GM21786 (cell line): ENCODE measurements around the gene SCUBE2.

Source experiments
- ATAC-seq: cut with Tn5 transposase; IDR thresholded peaks from one replicate; pipeline ENCODE4 v1.9.1; 2021; ENCODE audit not compliant: unreplicated experiment

The SCUBE2 gene

DNA sequence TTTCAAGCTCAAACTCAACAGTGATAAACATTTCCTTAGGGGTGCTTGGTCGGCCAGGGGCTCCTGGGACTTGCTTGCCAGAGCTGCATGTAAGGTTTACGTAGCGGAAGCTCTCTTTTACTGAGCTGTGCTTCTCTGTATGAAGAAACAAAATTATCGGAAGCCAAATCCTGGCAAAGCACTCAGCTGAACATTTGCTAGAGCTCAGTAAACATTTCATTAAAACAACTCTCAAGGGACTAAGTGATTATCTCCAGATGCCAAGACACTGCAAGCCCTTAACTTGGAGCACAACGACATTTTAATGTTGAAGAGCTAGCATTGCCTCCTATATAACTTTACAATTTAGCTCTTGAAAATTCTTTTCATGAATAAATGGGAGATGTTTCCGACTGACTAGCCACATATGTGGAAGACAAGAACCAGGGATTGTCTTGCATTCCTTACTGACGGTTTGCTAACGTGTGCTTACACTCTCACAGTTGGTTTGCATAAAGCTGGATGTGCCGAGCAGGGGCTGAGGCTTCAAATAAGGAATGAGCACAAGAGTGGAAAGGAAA is 43.4 kb downstream of the SCUBE2 start:
- no peak for ATAC-seq

DNA sequence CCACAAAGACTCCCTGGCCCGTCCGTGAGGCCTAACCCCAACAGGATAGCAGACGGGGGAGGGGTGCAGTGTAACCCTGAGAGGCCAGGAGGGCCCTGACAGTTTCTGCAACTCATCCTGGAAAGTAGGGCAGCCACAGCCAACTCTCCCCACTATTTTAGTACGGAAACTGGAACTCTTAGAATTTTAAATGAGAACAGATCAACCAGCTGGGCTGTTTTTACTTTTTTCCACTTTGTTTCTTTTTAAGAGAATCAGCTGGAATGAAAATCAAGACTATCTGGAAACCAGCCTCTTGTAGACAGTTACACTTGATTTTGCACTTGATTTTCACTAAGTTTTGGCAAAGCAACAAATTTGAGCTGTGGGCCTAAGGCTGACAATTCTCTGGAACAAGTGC is 44.9 kb downstream of the SCUBE2 start:
- ATAC-seq = no peak

DNA sequence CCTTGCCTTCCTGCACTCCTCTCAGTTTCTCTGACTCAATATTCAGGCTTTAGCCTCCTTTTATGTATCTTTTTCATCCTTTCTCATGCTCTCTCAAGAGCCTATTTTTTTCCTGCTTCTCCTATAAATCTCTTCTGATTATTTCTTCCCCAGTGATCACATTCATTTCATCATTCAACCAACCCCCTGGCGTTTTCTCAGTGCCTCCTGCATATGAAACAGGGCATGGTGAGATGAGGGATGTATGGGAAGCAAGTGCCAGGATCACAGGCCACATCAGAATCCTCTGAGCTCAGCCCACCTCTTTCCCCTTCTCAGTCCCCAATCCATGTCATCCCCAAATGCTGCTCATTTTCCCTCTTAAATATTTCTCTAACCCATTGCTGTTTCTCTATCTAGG is 48.9 kb downstream of the SCUBE2 start:
- ATAC-seq = no peak

DNA sequence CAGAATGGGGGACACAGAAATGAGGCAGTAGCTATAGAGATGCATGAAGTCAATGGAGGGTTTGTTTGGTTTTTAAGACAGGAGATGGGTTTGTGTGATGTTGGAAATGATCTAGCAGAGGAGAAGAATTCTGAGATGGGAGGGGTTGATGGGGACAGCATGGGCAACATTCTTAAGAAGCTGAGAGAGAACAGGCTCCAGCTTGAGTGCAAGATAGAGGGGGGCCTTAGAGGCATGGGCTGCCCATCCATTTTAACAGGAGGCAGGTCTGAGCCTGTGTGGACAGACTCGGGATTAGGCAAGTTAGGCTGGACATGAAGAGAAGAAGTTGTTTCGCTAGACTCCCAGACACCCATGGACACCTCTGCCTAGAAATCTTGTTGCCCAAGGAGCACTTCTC is 49.7 kb downstream of the SCUBE2 start:
- no peak for ATAC-seq

DNA sequence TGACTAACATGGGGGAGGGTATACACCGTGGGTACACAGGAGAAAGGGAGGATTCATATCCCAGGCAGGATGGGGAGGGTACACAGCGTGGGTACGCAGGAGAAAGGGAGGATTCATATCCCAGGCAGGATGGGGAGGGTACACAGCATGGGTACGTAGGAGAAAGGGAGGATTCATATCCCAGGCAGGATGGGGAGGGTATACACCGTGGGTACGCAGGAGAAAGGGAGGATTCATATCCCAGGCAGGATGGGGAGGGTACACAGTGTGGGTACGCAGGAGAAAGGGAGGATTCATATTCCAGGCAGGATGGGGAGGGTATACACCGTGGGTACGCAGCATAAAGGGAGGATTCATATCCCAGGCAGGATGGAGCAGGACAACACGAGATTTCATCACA is 51.0 kb downstream of the SCUBE2 start:
- no peak for ATAC-seq

DNA sequence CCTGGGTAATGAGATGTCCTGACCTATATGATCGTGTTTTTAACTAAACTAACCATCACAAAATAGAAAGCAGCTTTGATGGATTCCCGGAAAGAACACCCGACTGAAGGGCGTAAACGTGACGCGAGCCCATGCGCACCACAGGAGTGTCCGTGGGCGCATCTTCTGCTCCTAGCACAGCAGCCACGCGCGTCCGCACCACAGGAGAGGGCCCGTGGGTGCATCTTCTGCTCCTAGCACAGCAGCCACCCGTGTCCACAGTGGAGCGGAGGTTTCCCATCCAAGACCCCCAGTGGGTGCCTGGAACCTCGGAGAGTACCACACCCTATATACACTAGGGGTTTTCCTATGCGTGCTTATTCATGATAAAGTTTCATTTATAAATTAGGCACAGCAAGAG is 51.5 kb downstream of the SCUBE2 start:
- ATAC-seq = no peak

DNA sequence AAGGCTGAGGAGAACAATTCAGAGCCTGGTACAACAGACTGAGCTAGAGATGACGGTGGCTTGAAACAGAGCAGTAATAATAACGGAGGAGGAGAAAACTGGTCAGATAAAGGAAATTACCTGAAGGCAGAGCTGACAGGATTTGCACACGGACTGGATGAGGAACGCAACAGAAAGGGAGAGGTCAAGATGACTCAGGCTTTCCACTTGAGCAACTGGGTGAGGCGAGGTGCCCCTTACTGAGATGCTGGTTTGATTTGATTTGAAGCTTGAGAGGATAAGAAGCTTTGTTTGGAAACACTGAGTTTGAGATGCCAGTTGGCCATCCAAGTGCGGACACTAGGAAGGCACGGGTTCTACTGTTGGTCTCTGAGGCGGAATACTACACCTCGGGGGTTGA is 52.2 kb downstream of the SCUBE2 start:
- no peak for ATAC-seq

DNA sequence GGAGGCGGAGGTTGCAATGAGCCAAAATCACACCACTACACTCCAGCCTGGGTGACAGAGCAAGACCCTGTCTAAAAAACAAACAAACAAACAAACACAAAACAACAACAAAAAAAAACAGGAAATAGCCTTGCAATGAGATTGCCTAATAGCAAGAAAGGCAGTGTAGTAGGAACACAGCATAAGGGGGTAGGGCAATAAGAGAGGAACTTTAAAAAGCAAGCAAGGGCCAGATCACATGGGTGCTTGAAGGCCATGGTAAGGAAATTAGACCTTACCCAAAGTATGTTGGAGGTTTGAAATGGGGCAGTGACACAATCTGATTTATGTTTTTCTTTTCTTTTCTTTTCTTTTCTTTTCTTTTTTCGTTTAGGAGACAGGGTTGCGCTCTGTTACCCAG is 52.9 kb downstream of the SCUBE2 start:
- ATAC-seq = no peak

DNA sequence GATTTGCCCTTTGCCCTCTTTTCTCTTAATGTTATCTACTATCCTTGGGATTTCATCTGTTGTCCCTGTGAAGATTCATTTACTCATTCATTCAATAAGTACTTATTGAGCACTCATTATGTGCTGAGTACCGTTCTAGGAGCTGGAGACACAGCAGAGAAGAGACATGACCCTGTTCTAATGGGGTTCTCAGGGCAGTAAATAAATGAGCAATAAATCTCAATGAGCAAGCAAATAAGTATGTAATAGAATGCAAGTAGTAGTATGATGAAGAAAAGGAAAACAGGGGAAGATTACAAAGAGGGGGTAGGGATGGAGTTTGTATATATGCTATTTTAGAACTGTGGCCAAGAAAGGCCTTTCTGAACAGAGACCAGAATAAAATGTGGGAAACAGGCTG is 53.4 kb downstream of the SCUBE2 start:
- no peak for ATAC-seq

DNA sequence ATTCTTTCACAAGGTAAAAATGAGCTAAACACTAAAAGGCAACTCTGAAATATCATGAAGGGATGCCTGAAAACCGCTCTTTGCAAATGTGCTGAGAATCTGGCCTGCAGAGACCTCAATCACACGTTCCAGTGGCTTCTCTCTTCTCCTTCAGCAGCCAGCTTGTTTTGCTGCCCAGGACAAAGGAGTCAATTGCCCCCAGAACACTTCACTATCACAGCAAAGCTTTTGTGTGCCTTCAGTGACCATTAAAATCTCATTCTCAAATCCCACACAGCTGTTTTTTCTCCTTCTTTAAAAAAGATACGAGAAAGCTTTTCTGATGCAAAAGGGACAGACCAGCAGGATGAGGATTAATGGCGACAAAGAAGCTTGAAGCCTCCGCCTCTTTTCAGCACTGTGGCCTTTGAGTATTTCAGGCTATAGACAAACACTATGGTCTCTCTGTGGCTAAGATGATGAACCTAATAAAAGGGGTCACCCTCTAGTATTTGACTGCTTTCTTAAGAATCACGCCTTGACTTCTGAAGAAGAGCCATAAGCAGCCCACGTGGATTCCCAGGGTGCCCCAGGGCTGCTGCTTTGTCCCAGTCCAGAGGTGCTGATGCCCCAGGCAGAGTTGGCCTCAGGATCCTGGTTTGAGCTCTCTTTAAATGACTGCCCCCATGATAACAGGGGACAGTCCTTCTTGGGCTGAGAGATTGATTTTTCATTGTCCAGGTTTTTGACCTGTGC is 54.2 kb downstream of the SCUBE2 start:
- no peak for ATAC-seq

DNA sequence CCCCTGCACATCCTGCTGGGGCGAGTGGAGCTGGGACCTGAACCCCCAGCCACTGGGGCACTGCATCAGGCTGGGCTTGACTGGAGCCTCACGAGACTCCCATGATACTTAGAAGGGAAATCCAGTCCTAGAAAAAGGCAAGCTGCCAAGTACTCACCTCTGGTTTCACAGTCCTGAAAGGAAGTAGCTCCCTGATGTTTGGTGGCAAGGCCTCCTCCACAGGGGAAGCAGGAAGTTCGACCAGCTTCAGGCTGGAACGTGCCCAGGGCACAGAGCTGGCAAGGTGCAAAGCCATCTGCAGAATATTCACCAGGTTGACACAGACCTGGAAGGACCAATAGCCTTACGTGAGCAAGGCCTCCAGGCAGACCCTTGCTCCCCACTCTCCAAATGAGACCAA is 60.8 kb downstream of the SCUBE2 start:
- no peak for ATAC-seq

DNA sequence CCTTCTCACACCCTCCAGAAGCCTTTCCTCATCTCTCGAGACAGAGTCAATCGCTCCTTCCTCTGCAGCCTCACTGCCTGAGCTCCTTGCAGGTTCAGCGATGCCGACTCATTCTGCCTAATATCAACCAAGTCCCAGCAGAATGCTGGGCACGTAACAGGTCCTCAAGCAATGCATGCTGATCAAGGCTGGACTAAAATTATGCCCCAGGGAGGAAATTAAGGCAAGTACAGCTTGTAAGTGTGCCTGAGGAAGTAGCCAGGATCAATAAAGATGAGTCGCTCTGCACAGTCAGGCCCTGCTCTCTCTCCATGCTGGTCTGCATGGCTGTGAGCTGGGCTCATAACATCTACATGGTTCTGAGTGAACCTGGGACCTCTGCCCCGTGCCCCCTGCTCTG is 62.0 kb downstream of the SCUBE2 start:
- ATAC-seq = no peak

DNA sequence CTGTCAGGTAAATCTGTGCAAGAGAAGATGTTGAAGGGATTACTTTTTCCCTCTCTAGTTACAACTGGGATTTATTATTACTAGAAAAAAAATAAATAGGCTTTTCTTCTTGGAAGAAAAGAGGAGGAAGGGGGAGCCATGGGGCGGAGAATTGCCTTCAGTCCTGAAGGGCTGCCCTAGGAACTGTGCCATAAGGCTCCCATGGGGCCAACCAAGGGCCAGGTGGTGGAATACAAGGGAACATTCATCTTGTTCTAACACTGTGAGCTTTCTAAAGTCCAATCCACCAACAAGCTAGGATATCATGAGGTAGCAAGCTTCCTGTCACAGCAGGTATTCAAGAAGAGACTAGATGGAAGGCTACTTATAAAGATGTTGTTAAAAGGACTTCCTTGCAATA is 62.8 kb downstream of the SCUBE2 start:
- no peak for ATAC-seq

DNA sequence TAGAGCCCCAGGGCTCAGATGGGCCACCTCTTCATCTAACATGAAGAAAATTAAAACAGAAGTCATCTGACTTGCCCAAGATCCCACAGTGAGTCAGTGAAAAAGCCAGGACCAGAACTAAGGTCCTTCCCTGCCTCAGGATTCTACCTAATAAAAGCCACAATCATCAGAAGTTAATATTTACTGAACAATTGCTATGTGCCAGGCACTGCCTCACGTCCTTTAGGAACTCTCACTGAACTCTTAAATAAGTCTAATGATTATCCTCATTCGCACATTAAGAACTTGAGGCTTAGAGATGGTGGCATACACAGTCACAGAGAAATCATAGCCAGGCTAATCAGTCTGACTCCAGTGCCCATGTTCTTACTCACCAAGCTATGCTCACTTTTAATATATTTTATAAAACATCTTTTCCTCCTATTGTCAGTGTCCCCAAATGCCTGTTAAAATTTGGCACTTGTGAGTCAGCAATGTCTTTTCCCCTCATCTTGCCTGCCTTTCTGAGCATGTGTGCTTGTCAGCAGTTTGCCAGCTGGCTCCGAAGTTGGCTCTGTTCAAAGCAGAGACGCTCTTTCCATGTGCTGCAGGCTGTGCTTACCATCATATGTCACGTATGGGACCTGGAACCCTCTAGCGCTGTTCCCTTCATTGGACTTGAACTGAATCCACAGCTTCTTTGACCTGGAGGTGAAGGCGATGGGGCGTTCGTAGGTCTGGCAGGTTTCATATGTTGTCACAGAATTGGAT is 66.1 kb downstream of the SCUBE2 start:
- no peak for ATAC-seq

DNA sequence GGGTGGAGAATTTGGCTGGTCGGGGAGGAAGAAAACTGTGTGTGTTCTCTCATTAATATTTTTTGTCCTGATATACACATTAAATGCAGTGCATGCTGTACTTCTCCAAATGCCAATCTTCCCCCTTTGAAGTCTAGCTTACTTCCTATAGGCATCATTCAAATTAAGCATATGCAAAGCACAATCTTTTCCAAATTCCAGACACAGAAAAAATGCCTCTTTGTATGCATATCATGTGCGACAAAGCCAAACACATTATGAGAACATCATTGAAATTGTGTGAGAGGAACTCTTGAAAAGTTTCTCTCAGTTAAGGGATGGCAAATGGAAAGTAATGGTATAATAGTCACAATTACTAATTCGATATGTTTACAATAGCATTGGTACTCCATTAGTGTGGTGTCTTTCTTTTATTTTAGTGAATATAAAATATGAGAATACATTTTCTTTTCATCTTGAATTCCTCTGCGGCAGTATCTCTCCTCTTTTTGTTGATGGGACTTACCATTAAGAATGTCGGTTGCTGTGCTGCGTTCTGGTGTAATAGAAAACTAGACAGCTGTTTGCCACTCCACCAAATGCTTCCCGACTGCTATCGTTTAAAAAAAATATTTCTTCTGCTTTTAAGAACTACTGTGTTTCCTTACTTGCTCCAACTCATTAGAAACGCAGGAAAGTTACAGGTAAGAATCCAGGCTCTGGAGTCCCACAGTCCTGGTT is 68.3 kb downstream of the SCUBE2 start:
- no peak for ATAC-seq

DNA sequence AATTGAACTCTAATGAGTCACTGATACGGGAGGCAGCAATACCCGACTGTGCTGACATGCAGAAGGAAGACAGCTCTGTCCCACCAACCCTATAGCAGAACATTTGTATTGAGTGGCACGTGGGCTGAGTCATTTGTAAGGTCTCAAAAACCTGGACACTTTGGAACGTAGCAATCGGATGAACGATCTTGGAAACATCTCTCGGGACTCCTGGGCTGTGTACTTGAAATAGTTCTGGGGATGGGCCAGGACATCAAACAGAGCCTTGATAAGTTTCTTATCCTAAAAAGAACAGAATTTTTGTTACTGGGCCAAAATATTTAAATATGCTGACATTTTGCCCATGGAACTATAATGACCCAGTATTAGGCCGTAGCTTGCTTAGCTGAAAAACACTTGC is 70.5 kb downstream of the SCUBE2 start:
- ATAC-seq = no peak

DNA sequence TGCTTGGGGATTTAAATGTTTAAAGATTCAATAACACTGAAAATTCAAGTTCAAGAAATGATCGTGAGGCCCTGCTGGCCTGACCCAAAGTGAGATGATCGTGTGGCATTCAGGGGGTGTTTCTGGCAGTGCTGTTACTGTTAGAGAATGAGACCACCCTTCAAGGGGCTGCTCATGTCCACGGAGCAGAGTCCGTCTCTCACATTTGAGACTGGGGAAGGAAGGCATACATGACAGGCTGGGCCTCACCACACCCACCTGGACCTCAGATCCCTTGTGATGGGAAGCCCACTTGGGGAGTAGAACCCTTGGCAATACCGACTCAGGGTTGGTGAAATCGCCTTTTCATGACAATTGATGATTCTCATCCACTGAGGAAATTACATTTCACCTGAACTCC is 71.5 kb downstream of the SCUBE2 start:
- ATAC-seq = no peak

DNA sequence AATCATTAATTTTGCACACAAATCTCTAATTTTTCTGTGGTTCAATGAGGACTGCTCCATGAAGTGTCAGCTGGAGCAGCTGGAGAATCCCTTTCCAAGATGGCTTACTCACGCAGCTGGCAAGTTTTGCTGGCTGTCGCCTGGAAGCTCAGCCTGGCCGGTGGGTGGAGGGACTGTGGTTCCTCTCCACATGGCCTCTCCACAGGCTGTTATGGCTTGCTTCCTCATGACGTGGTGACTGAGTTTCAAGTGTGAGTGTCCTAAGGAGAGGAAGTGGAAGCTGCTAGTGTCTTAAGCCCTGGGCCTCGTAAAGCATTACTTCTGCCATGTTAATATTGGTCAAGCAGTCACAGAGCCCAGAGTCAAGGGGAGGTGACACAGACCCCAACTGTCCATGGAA is 73.6 kb downstream of the SCUBE2 start:
- ATAC-seq = no peak

DNA sequence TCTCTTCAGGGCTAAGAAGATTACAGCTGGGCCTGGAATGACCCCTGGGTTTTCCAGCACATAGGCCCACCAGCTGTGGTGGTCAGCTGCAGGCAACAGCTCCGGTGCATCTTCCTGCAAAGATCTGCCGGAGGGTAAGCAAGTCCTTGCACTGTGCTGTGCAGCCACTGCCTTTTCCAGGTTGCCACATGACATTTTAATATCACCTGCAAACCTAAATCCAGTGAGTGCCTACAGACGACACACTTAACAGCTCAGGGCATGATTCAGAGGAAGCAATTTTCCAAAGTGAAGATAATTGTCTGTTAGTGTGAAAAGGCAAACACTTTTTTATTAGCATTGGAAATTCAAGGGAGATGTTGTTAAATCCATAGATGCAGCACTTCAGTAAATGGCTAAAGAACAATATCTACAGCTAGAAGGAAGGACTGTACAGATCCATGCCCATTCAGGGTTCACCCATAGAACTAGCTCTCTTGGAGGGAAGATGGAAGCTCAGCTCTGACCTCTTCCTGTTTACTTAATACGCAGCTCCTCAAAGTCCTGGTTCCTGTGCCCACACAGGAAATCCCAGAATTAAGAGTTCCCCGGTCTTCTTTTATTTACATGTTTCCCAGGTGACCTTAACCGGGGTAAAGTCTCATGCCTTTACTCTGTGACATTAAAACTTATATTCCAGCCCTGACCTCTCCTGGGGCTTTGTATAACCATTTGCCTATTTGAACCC is 74.3 kb downstream of the SCUBE2 start:
- ATAC-seq = no peak

DNA sequence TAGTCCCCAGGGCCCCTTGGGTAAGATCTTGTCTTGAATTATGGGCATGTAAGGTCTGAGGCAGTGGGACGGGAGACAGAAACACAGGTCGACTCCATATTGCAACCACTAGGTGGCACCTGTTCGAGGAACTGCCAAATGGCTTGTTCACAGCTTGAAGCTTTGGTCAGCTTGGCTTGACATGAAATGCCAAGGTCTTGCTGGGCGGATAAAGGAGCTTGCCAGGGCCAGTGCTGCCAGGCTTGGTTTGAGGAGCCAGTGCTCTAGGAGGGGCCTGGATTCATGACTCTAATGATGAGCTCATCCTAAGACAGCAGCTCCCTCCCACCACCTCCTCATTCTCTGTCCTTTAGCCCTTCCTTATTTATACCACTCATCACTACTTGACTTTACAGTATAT is 75.7 kb downstream of the SCUBE2 start:
- peak; percentile 80 for ATAC-seq

DNA sequence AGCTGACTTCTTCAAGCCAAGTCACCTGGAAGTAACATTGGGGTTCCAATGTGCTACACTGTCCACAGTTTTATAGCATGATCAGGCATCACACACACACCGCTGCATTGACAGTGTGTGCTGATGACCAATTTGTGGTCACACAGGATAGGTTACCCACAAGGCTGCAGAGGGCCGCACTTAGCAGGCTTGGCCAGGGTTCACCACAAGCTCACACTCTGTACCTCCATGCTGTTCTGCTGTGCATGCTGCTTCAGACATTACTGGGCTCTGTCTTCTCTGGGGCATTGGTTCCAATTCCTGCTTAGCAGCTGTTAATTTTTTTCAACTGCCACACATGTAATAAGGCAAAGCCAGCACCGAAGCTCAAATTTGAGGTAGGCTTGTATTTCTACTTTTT is 76.6 kb downstream of the SCUBE2 start:
- no peak for ATAC-seq
